WERI-Rb-1 (cell line): ENCODE results near the gene RPRD1B.

Source experiments
- DNase-seq: peaks from one replicate; pipeline ENCODE4 v3.0.0-alpha.2; 2020
- H3K27ac ChIP-seq: fragments of 250-450 bp; sonication (Bioruptor Pico); 2 replicates; pipeline ENCODE4 v1.5.1; 2020; ENCODE audit warnings: mild to moderate bottlenecking, moderate library complexity
- H3K27me3 ChIP-seq: fragments of 250-450 bp; sonication (Bioruptor Pico); 2 replicates; pipeline ENCODE4 v1.5.1; 2021; ENCODE audit warnings: mild to moderate bottlenecking, low read depth, moderate library complexity; ENCODE audit not compliant: insufficient read depth, severe bottlenecking
- H3K36me3 ChIP-seq: fragments of 250-450 bp; sonication (Bioruptor Pico); 2 replicates; pipeline ENCODE4 v1.5.1; 2020; ENCODE audit warnings: mild to moderate bottlenecking, moderate library complexity
- H3K4me3 ChIP-seq: 2 replicates; pipeline ENCODE4 v1.5.1; 2011; ENCODE audit warnings: low read depth, mild to moderate bottlenecking, control low read depth, low read length
- H3K9me3 ChIP-seq: fragments of 250-450 bp; sonication (Bioruptor Pico); 2 replicates; pipeline ENCODE4 v1.5.1; 2021; ENCODE audit warnings: mild to moderate bottlenecking, moderate library complexity; ENCODE audit not compliant: severe bottlenecking
- TF ChIP-seq, protein P1 (sequence below): IDR thresholded peaks from 2 replicates; pipeline ENCODE4 v1.5.1; 2011; ENCODE audit warnings: low read depth, mild to moderate bottlenecking, control low read depth, inconsistent platforms, low read length

Gene RPRD1B

DNA sequence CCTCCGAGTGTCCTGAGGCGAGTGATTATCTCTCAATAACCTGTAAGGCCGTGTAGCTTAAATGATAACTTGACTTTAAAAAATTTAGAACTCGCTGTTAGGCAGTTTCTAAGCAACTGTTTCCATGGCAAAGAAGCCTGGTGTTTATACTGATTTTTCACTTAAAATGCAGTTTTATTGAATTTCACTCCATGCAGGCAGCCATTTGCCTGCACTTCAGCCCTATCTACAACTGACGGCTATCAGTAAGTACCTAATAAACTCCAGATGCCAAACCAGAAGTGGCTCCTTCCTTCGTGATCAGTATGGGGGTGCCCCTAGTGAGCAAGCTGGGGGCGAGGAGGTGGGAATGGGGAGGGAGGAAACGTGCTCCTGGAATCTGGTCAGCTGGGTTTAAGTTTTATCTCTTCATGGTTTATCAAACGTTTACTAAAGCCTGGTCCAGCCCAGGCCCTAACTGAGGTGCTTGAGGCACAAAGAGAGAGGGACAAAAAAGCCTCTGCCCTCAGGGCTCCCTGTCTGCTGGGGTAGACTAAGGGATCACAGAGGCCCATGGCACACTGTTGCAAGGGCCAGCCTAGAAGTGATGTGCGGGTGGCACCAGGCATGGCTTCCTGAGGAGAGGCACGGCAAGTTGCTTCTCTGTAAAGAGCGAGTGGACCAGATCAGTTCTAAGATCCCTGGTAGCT is 45.8 kb upstream of the RPRD1B start:
- DNase-seq = no peak
- TF ChIP-seq, protein P1, sequence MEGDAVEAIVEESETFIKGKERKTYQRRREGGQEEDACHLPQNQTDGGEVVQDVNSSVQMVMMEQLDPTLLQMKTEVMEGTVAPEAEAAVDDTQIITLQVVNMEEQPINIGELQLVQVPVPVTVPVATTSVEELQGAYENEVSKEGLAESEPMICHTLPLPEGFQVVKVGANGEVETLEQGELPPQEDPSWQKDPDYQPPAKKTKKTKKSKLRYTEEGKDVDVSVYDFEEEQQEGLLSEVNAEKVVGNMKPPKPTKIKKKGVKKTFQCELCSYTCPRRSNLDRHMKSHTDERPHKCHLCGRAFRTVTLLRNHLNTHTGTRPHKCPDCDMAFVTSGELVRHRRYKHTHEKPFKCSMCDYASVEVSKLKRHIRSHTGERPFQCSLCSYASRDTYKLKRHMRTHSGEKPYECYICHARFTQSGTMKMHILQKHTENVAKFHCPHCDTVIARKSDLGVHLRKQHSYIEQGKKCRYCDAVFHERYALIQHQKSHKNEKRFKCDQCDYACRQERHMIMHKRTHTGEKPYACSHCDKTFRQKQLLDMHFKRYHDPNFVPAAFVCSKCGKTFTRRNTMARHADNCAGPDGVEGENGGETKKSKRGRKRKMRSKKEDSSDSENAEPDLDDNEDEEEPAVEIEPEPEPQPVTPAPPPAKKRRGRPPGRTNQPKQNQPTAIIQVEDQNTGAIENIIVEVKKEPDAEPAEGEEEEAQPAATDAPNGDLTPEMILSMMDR = no peak
- Histone ChIP-seq H3K9me3 (no peaks in the 10 kb centered on the region), H3K4me3 (no peak overlapping the region), H3K27me3 (no peaks in the 10 kb centered on the region), H3K36me3 (peaks cover 38% of the 10 kb centered on the region), H3K27ac (peak overlapping the region; percentile 79)

- Histone ChIP-seq H3K36me3 (peaks cover 36% of the 10 kb centered on the region), H3K27me3 (no peaks in the 10 kb centered on the region), H3K9me3 (no peaks in the 10 kb centered on the region), H3K4me3 (no peak overlapping the region), H3K27ac (peak overlapping the region; percentile 79)
- DNase-seq = no peak
- TF ChIP-seq, protein P1 = no peak
Measured at GRCh38 chr20:37988306-37988954, 45.1 kb upstream of the RPRD1B start.

GRCh38 chr20:37989601-37990295 is 43.8 kb upstream of the RPRD1B start:
- Histone ChIP-seq H3K4me3 (no peak overlapping the region), H3K9me3 (no peaks in the 10 kb centered on the region), H3K27ac (peak overlapping the region; percentile 71), H3K27me3 (no peaks in the 10 kb centered on the region), H3K36me3 (peaks cover 47% of the 10 kb centered on the region)
- no peak for DNase-seq
- TF ChIP-seq, protein P1 = no peak

DNA sequence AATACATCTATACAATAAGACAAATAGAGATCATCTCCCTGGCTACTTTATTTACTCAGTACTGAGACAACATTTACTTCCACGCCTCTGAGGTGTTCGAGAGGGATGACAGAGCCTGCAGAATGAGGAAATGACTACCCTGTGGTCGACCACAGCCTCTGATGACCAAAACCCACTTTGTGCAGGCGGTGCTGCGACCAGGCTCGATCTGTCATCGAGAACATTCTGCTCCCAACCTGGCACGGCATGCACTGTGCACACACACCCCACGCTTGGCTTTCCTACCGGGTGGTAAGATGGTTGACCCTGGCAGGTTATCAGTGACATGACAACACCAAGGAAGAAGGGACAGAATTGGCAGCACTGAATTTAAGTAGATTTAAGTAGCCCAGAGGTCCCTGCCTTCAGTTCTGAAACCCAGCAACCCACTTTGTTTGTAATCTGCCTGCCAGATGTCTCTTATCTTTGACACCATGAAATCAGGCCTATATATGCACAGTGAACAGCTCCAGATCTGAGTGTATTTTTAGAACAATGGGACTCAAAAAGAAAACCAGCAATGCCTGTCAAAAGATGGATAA is 42.9 kb upstream of the RPRD1B start:
- Histone ChIP-seq H3K36me3 (peaks cover 55% of the 10 kb centered on the region), H3K4me3 (no peak overlapping the region), H3K27me3 (no peaks in the 10 kb centered on the region), H3K9me3 (no peaks in the 10 kb centered on the region), H3K27ac (peak overlapping the region; percentile 71)
- DNase-seq = peak; percentile 40
- TF ChIP-seq, protein P1 = no peak

DNA sequence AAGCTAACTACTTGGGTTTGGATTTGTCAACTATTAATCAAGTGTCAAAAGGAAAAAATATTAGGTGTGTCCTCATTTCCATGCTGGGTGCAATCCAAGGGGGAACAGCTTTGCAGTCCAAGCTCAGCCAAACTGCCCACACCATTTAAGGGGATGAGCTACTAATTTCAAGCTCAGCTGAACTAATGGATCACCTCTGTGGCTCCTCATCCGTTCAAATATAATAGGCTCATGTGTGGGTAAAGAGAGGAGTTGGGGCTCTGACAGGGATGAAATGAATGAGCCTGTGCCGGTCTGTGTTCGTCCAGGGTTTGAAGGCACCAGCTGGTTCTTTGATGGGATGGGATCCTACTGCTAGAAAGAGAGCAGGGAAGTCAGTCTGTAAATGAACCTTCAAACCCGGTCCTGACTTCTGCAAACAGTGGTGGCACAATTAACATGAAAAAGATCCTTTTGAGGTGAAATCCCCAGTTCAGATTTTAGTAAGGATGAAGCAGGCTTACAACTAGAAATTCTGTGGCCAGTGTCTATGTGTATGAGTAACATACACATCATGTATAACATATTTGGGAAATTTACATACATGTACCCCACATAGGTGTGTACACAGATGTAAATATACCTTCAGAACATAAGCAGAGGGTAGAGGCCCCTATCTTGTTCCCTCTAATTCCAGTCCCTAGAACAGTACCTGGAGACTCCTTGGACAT is 42.2 kb upstream of the RPRD1B start:
- Histone ChIP-seq H3K27ac (peak overlapping the region; percentile 71), H3K9me3 (no peaks in the 10 kb centered on the region), H3K27me3 (no peaks in the 10 kb centered on the region), H3K36me3 (peaks cover 55% of the 10 kb centered on the region), H3K4me3 (no peak overlapping the region)
- peak; percentile 61 for DNase-seq
- TF ChIP-seq, protein P1 = no peak
